Mesothelial cell of epicardium (in vitro differentiated cells): ENCODE data around the gene BDNF. TPM values are rescaled to one million over a fixed set of nuclear protein-coding genes. Genes with fewer than 3 reads are reported as not detected.
A peak's percentile ranks its signal among the peaks of the same experiment; 100 is the strongest.
"Not testable (repeated sequence)": the region's sequence is repeated elsewhere in the genome, so short reads cannot be mapped to it uniquely, and the experiment has no call there.

Experiments
- DNase-seq, 2 experiments: peaks; one replicate each; pipeline ENCODE4 v3.0.0; 2021; ENCODE audit warnings: low spot score in 2 of 2; ENCODE audit not compliant: unreplicated experiment in 2 of 2
- H3K27ac Mint-ChIP-seq: 2 replicates; pipeline ENCODE4 v1.8.0; 2021; ENCODE audit warnings: mixed read lengths
- H3K27me3 Mint-ChIP-seq: 2 replicates; pipeline ENCODE4 v1.8.0; 2021; ENCODE audit warnings: low read depth, mixed read lengths
- H3K36me3 Mint-ChIP-seq: 2 replicates; pipeline ENCODE4 v1.8.0; 2021; ENCODE audit warnings: mixed read lengths
- H3K4me1 Mint-ChIP-seq: 2 replicates; pipeline ENCODE4 v1.8.0; 2021; ENCODE audit warnings: mixed read lengths
- H3K4me3 Mint-ChIP-seq: 2 replicates; pipeline ENCODE4 v1.8.0; 2021; ENCODE audit warnings: mild to moderate bottlenecking, moderate library complexity, mixed read lengths
- H3K9me3 Mint-ChIP-seq: 2 replicates; pipeline ENCODE4 v1.8.0; 2021; ENCODE audit warnings: mixed read lengths
- total RNA-seq: library from RNA; stranded (reverse); gene quantifications from 3 replicates; pipeline ENCODE4 v1.2.1, GENCODE V29; 2021
- TF ChIP-seq, protein P1 (sequence below): fragments of 200-600 bp; sonication (generic); IDR thresholded peaks from one replicate; pipeline ENCODE4 v1.5.0; 2021; ENCODE audit warnings: antibody characterized with exemption; ENCODE audit not compliant: unreplicated experiment

Gene BDNF
- 7.1 to 8.5 TPM (median 7.9 TPM) in 3 replicates for total RNA-seq

DNA sequence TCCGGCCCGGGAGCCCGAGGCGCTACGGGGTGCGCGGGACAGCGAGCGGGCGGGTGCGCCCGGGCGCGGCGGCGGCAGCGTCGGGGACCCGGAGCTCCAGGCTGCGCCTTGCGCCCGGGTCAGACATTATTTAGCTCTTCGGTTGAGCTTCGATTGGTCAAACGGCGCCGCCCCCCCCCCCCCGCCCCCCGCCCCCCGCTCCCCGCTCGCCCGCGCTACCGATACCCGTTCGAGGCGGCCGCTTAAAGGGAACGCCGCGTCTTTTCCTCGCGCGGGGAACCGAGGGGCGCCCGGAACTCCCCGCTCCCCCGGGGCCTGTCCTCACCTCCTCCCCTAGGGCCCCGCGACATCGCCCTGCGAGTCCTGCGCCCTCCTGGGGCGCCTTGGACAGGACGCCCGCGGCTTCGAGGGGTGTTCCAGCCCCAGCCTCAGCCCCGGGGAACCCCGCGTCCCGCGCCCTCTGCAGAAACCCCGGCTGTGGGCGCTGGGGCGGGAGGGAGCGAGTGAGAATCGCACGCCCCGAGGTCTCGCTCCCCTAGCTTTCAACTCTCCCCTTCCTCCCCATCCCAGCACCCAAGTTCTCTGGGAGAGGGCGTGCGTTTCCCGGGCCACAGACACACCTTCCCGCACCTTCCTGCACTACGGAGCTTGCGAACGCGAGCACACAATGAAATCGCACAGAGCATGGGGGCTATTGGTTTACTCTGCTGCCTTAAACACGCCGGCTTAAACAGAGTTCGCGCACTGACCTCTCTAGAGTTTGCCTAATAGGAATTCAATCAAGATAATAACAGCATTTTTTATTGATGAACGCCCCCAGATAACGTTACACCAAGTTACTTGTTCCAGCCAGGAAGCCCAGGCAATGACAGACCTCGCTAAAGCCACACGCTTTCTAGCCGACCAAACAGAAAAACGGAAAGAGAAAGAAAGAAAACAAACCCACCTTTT lies at the start of gene BDNF:
BDNF (minus strand) TSS at position 105 of the 951 bp plus-strand sequence. CDS start 41,891 bp downstream, outside the sequence.
- no peaks in the 10 kb centered on the region for H3K9me3 Mint-ChIP-seq
- peak in 1 of 2 experiments; percentile 55 for DNase-seq

DNA sequence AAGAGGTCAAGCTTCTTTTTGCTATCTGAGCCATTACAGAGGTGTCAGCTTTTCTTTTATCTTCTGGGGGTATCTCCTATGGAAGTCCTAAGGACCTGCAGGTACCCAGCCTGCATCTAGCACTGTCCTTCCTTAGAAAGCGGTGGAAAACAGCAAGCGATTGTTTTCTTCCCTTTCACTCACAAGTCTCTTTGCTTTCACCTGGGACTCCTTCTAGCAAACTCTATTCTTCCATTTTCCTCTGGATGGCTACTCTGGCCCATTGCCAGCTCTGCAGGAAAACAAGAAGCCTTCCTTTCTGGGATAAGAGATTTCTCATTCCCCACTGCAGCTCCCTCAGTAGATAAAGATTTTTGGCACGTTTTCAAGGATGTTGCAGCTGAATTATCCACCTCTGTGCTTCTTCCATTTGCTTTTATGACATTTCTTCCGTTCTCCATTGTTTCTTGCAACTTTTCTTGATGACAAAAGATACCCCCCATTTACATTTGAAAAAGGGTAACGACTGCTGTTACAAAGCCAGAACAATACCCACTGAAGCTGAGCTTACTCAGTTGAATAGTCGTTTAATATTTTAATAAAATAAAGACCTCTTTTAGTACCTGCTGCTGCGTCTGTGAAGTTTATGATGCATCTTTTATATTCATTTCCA lies 40.2 kb upstream of the BDNF start:
- DNase-seq: peak in 1 of 2 experiments; percentile 41
- Mint-ChIP-seq H3K4me3 (no peak overlapping the region), H3K4me1 (peaks cover 5% of the 10 kb centered on the region), H3K36me3 (no peaks in the 10 kb centered on the region), H3K9me3 (no peaks in the 10 kb centered on the region), H3K27ac (no peak overlapping the region), H3K27me3 (peaks cover 47% of the 10 kb centered on the region)
- TF ChIP-seq, protein P1, sequence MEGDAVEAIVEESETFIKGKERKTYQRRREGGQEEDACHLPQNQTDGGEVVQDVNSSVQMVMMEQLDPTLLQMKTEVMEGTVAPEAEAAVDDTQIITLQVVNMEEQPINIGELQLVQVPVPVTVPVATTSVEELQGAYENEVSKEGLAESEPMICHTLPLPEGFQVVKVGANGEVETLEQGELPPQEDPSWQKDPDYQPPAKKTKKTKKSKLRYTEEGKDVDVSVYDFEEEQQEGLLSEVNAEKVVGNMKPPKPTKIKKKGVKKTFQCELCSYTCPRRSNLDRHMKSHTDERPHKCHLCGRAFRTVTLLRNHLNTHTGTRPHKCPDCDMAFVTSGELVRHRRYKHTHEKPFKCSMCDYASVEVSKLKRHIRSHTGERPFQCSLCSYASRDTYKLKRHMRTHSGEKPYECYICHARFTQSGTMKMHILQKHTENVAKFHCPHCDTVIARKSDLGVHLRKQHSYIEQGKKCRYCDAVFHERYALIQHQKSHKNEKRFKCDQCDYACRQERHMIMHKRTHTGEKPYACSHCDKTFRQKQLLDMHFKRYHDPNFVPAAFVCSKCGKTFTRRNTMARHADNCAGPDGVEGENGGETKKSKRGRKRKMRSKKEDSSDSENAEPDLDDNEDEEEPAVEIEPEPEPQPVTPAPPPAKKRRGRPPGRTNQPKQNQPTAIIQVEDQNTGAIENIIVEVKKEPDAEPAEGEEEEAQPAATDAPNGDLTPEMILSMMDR: no peak

More for the DNA sequence above, at the start of gene BDNF:
- Mint-ChIP-seq H3K27ac (peak within 1 kb of the TSS; percentile 88), H3K36me3 (no peaks in the 10 kb centered on the region), H3K27me3 (peaks cover 13% of the 10 kb centered on the region), H3K4me1 (peaks cover 54% of the 10 kb centered on the region), H3K4me3 (peak within 1 kb of the TSS; percentile 92)
- TF ChIP-seq, protein P1: no peak

DNA sequence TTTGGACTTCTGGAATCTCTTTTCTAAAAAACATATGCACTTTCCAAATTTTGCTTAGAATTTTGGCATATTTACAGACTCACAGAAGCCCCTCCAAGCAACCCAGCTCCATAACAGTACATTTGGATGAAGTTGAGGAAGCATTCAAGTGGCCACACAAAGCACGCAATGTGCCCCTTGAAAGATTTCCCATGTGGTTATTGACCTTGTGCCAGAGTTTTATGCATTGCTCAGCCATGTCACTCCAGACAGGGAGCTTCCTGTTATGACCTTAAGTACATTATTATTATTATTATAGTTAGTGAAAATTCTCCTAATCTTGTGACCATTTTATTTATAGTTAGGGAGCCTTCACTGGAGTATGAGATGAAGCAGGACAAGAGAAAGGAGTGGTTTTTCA lies 35.0 kb upstream of the BDNF start:
- Mint-ChIP-seq H3K27ac (no peak overlapping the region), H3K36me3 (no peaks in the 10 kb centered on the region), H3K27me3 (peaks cover 42% of the 10 kb centered on the region), H3K4me1 (peaks cover 5% of the 10 kb centered on the region), H3K4me3 (no peak overlapping the region), H3K9me3 (no peaks in the 10 kb centered on the region)
- no peak for DNase-seq
- TF ChIP-seq, protein P1: no peak

DNA sequence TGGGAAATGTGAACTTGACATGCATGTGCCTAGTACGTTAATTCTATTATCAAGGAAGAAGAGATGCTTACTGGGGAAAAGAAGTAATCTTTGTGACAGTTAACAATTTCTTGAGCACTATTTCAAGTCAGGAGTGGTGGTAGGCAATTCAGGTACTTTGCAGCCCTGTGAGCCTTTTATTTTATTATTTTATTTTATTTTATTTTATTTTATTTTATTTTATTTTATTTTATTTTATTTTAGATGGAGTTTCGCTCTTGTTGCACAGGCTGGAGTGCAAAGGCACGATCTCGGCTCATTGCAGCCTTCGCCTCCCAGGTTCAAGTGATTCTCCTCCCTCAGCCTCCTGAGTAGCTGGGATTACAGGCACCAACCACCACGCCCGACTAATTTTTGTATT lies 31.5 kb upstream of the BDNF start:
- peaks cover 48% of the 10 kb centered on the region for H3K27me3 Mint-ChIP-seq
- H3K9me3 Mint-ChIP-seq, H3K36me3 Mint-ChIP-seq, DNase-seq, H3K4me1 Mint-ChIP-seq, H3K4me3 Mint-ChIP-seq, H3K27ac Mint-ChIP-seq: not testable (repeated sequence)

DNA sequence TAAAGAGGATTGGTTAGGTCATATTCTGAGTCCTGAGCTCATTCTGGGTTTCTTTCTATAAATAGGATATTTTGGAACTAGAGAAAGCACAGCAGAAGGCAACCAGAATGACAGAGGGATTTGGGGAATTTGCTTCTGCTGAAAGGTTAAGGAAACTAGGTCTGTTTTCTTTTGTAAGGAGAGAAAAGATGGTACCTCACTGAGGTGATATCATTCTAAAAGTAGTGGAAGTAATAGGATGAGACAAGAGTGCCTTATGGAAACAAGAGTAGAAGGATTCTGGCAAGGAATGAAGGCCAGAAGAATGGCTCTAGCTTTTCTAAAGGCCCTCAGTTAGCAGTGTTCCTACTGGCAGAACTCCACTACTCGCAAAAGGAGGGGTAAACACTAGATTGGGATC lies 26.7 kb upstream of the BDNF start:
- no peak overlapping the region for H3K27ac Mint-ChIP-seq
- DNase-seq: no peak
- no peak overlapping the region for H3K4me3 Mint-ChIP-seq
- peaks cover 82% of the 10 kb centered on the region for H3K27me3 Mint-ChIP-seq
- TF ChIP-seq, protein P1: no peak
- H3K36me3 Mint-ChIP-seq: no peaks in the 10 kb centered on the region
- H3K9me3 Mint-ChIP-seq: no peaks in the 10 kb centered on the region
- peaks cover 9% of the 10 kb centered on the region for H3K4me1 Mint-ChIP-seq

DNA sequence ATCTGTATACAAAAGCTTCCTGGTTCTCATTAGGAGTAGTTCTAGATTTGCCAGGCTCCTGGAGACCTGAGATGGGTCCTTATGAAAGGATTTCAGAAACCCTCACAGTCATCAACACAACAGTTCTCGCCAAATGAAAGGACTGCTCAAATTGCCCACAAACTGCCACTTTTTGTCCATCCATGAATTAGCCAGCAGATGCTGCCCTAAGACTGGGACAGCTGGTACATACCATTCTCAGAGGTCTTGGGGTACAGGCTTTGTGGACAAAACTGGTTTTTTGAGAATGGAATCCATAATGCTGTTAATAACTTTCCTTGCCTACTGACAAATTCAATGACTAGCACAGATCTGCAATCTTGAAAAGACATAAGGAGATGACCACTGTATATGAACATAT lies 23.4 kb upstream of the BDNF start:
- TF ChIP-seq, protein P1: no peak
- no peak overlapping the region for H3K27ac Mint-ChIP-seq
- peaks cover 21% of the 10 kb centered on the region for H3K4me1 Mint-ChIP-seq
- no peaks in the 10 kb centered on the region for H3K9me3 Mint-ChIP-seq
- no peak for DNase-seq
- no peaks in the 10 kb centered on the region for H3K36me3 Mint-ChIP-seq
- peak overlapping the region; percentile 78 for H3K4me3 Mint-ChIP-seq
- peaks cover 94% of the 10 kb centered on the region for H3K27me3 Mint-ChIP-seq
